Measurements from ENCODE around the gene SLC44A3. TPM values are rescaled to one million over a fixed set of nuclear protein-coding genes. Genes with fewer than 3 reads are reported as not detected.
"Not testable (repeated sequence)": the region's sequence is repeated elsewhere in the genome, so short reads cannot be mapped to it uniquely, and the experiment has no call there.

SLC44A3 gene
- total RNA-seq, 5 donors from 2014 or later (not counting 1 experiment from before 2014, with no cell fraction given): 0.30 to 0.99 (median 0.74) TPM; not detected in 1

DNA sequence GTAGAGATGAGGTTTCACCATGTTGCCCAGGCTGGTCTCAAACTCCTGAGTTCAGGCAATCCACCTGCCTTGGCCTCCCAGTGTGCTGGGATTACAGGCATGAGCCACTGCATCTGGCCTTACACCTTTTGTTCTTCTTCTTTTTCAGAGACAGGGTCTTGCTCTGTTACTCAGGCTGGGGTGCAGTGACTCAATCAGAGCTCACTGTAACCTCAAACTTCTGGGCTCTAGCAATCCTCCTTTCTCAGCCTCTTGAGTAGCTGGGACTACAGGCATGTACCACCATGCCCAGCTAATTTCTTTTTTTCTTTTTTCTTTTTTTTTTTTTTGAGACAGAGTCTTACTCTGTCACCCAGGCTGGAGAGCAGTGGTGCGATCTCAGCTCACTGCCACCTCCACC is 121.3 kb downstream of the SLC44A3 start:
- CTCF ChIA-PET: interaction anchor here in 1 of 2 donors (0.6 kb wide), 1 partner anchor 25 kb away, joined by 3 read pairs; no protein-coding TSS in a partner anchor
- ATAC-seq (replicated peaks in 1 of 4); H3K4me1 ChIP-seq (ENCODE audit: control insufficient read depth in 1 of 2, extremely low read depth in 1 of 2, insufficient read depth in 2 of 2, low read length in 2 of 2); H3K36me3 Mint-ChIP-seq; H3K9me3 Mint-ChIP-seq; H3K27ac Mint-ChIP-seq; H3K4me1 Mint-ChIP-seq; H3K9me3 ChIP-seq; DNase-seq; H3K36me3 ChIP-seq (ENCODE audit: control insufficient read depth in 2 of 2, extremely low read depth in 1 of 2, insufficient read depth in 1 of 2, low read length in 1 of 2); H3K4me3 Mint-ChIP-seq; H3K27me3 ChIP-seq (replicated peaks in 1 of 2; ENCODE audit: control insufficient read depth in 2 of 2, extremely low read depth in 1 of 2, insufficient read depth in 2 of 2, low read length in 1 of 2); POLR2A ChIA-PET; H3K27ac ChIP-seq (ENCODE audit: low read length); H3K4me3 ChIP-seq (ENCODE audit: control insufficient read depth in 1 of 2, extremely low read depth in 1 of 2, low read length in 1 of 2): not testable (repeated sequence)
- peaks cover 10 to 13% of the 10 kb centered on the region in 2 donors for H3K27me3 Mint-ChIP-seq
- no CpG with 5 or more reads among the region's 1 CpG for WGBS (ENCODE audit: insufficient coverage)

DNA sequence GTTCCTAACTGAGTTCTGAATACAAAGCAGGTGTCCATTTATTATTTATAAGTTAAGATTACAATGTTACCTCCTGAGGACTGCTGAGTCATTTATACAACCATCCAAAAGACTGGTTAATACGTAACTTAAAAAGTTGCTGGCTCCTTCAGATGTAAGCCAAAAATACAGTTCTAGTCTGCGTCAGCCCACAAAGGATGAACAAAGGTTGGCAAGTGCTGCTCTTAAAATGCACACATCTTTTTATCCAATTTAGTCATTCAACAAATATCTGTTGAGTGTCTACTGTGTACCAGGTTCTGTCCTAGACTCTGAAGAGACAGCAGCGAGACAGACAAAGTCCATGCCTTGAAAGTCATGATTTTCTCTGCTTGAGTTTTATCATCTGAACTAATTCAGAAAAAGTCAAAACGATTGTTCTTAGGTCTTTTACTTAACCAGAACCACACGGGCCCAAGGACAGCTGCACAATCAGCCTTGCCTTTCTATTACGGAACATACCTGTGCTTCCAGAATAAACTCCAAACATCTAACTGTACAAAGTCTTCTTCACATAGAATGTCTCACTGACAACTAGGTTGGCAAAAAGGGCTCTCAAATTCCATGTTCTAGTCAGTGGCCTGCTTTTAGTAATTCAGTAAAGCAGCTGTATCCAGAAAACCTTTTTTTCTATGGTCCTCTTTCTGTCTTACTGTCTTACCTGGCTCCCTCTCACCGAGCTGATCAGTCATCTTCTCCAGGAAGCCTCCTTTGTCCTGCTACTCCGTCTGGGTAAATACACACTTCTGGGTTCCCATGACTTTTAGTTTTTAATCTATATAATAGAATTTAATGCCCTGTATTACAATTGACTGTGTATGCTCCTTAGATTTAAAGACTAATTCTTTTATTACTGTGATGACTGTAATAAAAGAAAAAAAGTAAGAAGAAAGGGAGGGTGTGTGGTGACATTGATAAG is 122.3 kb downstream of the SLC44A3 start:
- no peak for DNase-seq
- Mint-ChIP-seq H3K27ac (no peak overlapping the region), H3K9me3 (no peaks in the 10 kb centered on the region), H3K27me3 (peaks cover 10 to 13% of the 10 kb centered on the region in 2 donors), H3K36me3 (no peaks in the 10 kb centered on the region), H3K4me3 (no peak overlapping the region), H3K4me1 (no peaks in the 10 kb centered on the region)
- ChIA-PET CTCF (no interaction called here), POLR2A (no interaction called here)
- Histone ChIP-seq H3K9me3 (no peaks in the 10 kb centered on the region), H3K36me3 (ENCODE audit: control insufficient read depth in 2 of 2, extremely low read depth in 1 of 2, insufficient read depth in 1 of 2, low read length in 1 of 2) (no peaks in the 10 kb centered on the region), H3K27ac (ENCODE audit: low read length) (no peak overlapping the region), H3K4me3 (ENCODE audit: control insufficient read depth in 1 of 2, extremely low read depth in 1 of 2, low read length in 1 of 2) (no peak overlapping the region), H3K4me1 (ENCODE audit: control insufficient read depth in 1 of 2, extremely low read depth in 1 of 2, insufficient read depth in 2 of 2, low read length in 2 of 2) (no peaks in the 10 kb centered on the region), H3K27me3 (replicated peaks in 1 of 2; ENCODE audit: control insufficient read depth in 2 of 2, extremely low read depth in 1 of 2, insufficient read depth in 2 of 2, low read length in 1 of 2) (peaks cover 0 to 3% of the 10 kb centered on the region in 2 experiments)
- no peak for ATAC-seq (replicated peaks in 1 of 4)
- WGBS (ENCODE audit: insufficient coverage): 80% methylated on average over 5 of the region's 8 CpGs

Other genes starting within 250 kb of the SLC44A3 start
- 1 to 10 TPM; 2.0 to 7.3 (median 5.0) TPM for gene CNN3, start 106.8 kb downstream of the SLC44A3 start, total RNA-seq